ENCODE measurements around the gene KMT5C.

DNA sequence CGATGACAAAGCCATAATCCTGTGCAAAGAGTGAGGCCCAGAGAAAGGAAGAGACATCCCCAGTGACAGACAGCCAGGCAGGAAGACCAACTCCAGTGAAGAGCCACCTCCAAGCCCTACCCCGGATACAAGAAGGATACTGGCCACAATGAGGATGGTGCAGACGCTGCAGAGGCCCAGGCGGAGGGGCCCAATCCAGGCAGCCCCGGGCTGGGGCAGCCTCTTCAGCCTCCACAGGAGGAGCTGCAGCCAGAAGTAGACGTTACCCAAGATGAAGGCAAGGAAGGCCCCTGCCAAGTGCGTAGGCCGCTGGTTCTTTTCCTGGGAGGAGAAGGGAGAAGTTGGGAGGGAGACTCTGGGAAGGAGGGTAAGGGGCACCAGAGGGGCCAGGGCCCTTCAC is 23.0 kb upstream of the KMT5C start:
- TF ChIP-seq, protein P1, sequence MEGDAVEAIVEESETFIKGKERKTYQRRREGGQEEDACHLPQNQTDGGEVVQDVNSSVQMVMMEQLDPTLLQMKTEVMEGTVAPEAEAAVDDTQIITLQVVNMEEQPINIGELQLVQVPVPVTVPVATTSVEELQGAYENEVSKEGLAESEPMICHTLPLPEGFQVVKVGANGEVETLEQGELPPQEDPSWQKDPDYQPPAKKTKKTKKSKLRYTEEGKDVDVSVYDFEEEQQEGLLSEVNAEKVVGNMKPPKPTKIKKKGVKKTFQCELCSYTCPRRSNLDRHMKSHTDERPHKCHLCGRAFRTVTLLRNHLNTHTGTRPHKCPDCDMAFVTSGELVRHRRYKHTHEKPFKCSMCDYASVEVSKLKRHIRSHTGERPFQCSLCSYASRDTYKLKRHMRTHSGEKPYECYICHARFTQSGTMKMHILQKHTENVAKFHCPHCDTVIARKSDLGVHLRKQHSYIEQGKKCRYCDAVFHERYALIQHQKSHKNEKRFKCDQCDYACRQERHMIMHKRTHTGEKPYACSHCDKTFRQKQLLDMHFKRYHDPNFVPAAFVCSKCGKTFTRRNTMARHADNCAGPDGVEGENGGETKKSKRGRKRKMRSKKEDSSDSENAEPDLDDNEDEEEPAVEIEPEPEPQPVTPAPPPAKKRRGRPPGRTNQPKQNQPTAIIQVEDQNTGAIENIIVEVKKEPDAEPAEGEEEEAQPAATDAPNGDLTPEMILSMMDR (IDR thresholded peaks at IDR 0.05): no peak
- no peak for TF ChIP-seq POLR2AphosphoS5 (IDR thresholded peaks at IDR 0.05)

All from upper lobe of left lung (tissue), 4 donors.